HG03045 (cell line): Measurements from ENCODE around the gene FAM120C.

Experiments
- ATAC-seq: cut with Tn5 transposase; IDR thresholded peaks from one replicate; pipeline ENCODE4 v1.9.1; 2021; ENCODE audit warnings: mild to moderate bottlenecking, moderate library complexity; ENCODE audit not compliant: unreplicated experiment

The FAM120C gene

GRCh38 chrX:54166915-54167314 is 16.1 kb downstream of the FAM120C start:
- no peak for ATAC-seq

GRCh38 chrX:54157561-54157960 is 25.5 kb downstream of the FAM120C start:
- ATAC-seq = no peak

GRCh38 chrX:54134269-54134668 is 48.8 kb downstream of the FAM120C start:
- ATAC-seq = no peak

GRCh38 chrX:54116391-54116790 is 66.7 kb downstream of the FAM120C start:
- ATAC-seq = no peak

GRCh38 chrX:54093571-54093970 is 89.5 kb downstream of the FAM120C start:
- no peak for ATAC-seq

GRCh38 chrX:54093159-54093558 is 89.9 kb downstream of the FAM120C start:
- no peak for ATAC-seq

GRCh38 chrX:54090880-54091279 is 92.2 kb downstream of the FAM120C start:
- ATAC-seq = no peak

- ATAC-seq = no peak
These were observed 93.9 kb downstream of the FAM120C start for GRCh38 chrX:54089191-54089590.

- no peak for ATAC-seq
These were observed 95.4 kb downstream of the FAM120C start for GRCh38 chrX:54087661-54088060.

GRCh38 chrX:54085666-54086065 is 97.4 kb downstream of the FAM120C start:
- no peak for ATAC-seq

- no peak for ATAC-seq
These were observed 106.2 kb downstream of the FAM120C start for GRCh38 chrX:54076903-54077302.

GRCh38 chrX:54074826-54075225 is 108.2 kb downstream of the FAM120C start:
- no peak for ATAC-seq

GRCh38 chrX:54067766-54068165 is 115.3 kb downstream of the FAM120C start:
- ATAC-seq = no peak

- ATAC-seq = no peak
These were observed 116.2 kb downstream of the FAM120C start for GRCh38 chrX:54066841-54067240.

- ATAC-seq = no peak
These were observed 118.5 kb downstream of the FAM120C start for GRCh38 chrX:54064564-54064963.

- no peak for ATAC-seq
These were observed 119.7 kb downstream of the FAM120C start for GRCh38 chrX:54063361-54063760.

GRCh38 chrX:54049801-54050200 is 133.3 kb downstream of the FAM120C start:
- no peak for ATAC-seq

GRCh38 chrX:54048412-54048811 is 134.6 kb downstream of the FAM120C start:
- no peak for ATAC-seq

- no peak for ATAC-seq
These were observed 137.4 kb downstream of the FAM120C start for GRCh38 chrX:54045563-54046228.

- no peak for ATAC-seq
These were observed 138.1 kb downstream of the FAM120C start for GRCh38 chrX:54044877-54045338.

GRCh38 chrX:54044126-54044876 is 138.8 kb downstream of the FAM120C start, which contains the start of gene PHF8:
PHF8 (minus strand) TSS chrX:54044473; CDS start chrX:54042728, 1,745 bp downstream.
- ATAC-seq = peak; percentile 89

- peak; percentile 22 for ATAC-seq
These were observed 139.4 kb downstream of the FAM120C start for GRCh38 chrX:54043541-54044125.
